OCI-M1 (cell line): Measurements from ENCODE around the gene KIAA0930.

ENCODE experiments used
- DNase-seq: peaks from one replicate; lab custom pipeline; 2025; lab: John Stamatoyannopoulos, UW

Gene KIAA0930

GRCh38 chr22:45216133-45217003 is 24.3 kb downstream of the KIAA0930 start:
- no peak for DNase-seq

GRCh38 chr22:45212992-45213751 is 27.5 kb downstream of the KIAA0930 start:
- DNase-seq = peak; percentile 49

- DNase-seq = peak; percentile 7
Measured at GRCh38 chr22:45212306-45212709, 28.4 kb downstream of the KIAA0930 start.

GRCh38 chr22:45211848-45212247 is 28.8 kb downstream of the KIAA0930 start:
- no peak for DNase-seq

- DNase-seq = no peak
Measured at GRCh38 chr22:45211435-45211834, 29.3 kb downstream of the KIAA0930 start.

DNA sequence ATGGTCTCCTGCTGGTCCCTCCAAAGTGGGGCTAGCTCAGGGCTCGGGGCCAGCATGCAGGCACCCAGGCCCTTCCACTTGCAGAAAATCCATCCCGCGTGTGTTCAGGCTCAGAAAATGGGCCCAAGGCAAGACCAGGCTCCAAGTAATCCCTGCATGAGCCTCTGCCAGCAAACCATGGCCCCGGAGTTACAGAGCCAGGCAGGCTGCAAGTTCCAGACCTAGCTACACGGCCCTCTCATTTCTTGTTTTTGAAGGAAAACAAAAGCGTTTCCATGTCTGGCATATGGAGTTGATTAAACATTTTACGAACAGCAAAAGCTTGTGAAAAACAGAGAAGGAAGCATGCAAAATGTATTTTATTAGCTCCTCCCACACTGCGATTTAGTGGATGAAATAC is 29.7 kb downstream of the KIAA0930 start:
- no peak for DNase-seq

- no peak for DNase-seq
Measured at GRCh38 chr22:45210577-45210976, 30.1 kb downstream of the KIAA0930 start.

- no peak for DNase-seq
Measured at GRCh38 chr22:45210174-45210573, 30.5 kb downstream of the KIAA0930 start.

DNA sequence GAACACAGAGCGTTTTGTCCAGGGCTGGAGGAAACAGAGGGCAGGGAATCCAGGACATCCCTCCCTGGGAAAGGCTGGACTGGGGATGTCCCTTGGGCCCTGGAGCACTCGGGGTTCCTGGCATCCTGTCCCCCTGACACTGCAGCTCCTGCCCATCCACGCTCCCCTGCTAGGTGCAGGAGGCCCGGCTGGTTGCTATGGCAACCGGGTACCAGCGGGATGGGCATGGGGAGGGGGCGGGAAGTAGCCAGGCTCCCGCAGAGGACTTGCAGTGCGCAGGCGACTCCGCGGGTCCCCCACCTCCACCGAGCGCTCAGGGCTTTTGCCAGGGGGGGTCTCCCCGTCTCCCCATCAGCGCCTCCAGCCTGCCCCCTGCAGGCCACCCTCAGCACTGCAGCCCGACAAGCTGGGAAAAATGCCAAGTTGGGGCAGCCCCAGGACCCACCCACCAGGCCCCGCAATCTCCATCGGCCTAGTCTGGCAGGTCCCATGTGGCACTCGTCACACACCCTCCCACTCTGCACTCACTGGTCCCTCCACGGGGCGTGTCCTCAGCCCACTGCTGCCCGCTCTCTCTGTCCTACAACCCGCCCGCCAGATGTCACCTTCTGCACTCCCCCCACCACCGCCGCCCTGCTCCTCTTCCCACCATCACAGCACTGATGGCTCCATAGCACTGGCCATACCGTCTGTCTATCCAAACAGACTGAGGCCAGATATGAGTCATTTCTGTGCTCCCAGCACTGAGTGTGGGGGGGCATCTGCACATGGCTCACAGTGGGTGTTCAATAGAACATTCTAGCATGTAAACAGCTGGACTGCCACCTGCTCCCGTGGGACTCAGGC is 31.5 kb downstream of the KIAA0930 start:
- peak; percentile 29 for DNase-seq

GRCh38 chr22:45208696-45208992 is 32.0 kb downstream of the KIAA0930 start:
- no peak for DNase-seq

- no peak for DNase-seq
Measured at GRCh38 chr22:45207981-45208664, 32.6 kb downstream of the KIAA0930 start.

DNA sequence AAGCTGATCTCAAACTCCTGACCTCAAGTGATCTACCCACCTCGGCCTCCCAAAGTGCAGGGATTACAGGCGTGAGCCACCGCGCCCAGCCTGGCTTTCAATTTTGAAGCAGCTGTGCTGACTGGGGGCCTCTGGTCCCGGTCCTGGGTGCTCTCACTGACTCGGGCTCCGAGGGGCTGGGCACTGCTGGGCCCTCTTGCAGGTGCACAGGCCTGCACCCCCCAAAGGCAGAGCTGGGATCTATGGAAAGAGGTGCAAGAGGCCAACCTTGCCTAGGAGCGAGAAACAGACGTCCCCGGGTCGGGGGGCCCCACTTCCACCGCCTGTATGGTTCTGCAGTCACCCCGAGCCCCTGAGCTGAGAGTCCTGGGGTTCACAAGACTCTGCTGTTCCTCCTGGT is 33.2 kb downstream of the KIAA0930 start:
- no peak for DNase-seq

- DNase-seq = no peak
Measured at GRCh38 chr22:45206233-45206632, 34.5 kb downstream of the KIAA0930 start.

GRCh38 chr22:45205276-45205925 is 35.3 kb downstream of the KIAA0930 start:
- DNase-seq = no peak

DNA sequence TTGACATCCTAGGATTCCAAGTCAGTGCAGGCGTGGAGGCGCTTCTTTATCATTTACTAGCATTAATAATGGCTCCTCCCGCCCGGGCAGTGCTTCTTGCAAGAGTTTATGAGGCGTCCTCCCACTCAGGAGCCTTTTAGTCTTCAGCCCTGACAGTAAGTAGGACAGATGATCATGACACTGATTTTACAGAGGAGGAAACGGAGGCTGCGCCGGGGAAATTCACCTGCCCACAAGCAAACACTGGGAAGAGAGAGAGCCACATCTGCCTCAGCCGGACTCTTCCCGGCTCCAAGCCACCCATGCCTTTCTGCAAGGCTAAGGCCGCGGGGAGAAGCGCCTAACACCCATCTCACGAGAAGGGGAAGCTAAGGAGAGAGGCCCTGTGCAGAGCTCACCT is 35.9 kb downstream of the KIAA0930 start:
- no peak for DNase-seq

DNA sequence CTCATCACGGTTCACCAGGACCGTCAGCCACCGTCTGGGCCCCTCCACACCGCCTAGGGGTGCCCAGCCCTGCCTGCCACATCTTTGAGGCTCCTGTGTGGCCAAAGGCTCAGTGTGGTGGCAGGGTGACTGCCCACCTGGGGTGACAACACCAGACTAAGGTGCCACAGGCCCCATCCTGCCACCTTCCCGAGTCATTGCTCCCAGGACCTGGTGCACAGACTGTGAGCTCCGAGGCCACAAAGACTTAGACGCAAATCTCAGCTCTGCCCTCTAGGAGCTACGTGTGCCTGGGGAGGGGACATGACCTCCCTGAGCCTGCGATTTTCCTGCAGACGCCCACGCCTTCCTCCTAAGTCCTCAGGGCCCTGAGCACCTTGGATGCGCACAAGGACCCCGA is 36.5 kb downstream of the KIAA0930 start:
- DNase-seq = no peak

- DNase-seq = no peak
Measured at GRCh38 chr22:45203150-45203951, 37.3 kb downstream of the KIAA0930 start.

- no peak for DNase-seq
Measured at GRCh38 chr22:45202333-45203149, 38.2 kb downstream of the KIAA0930 start.

- DNase-seq = no peak
Measured at GRCh38 chr22:45201678-45202332, 38.9 kb downstream of the KIAA0930 start.
